Thyroid gland (tissue), 4 donors: ENCODE data around the gene CDYL.

Source experiments
- POLR2A ChIP-seq, 2 donors: fragments of 450-650 bp; IDR thresholded peaks; one replicate each; pipeline ENCODE4 v1.6.1; 2017; ENCODE audit warnings: antibody characterized with exemption in 2 of 2, mild to moderate bottlenecking in 2 of 2, moderate library complexity in 1 of 2
- TF ChIP-seq, protein P1 (sequence below), 6 experiments: fragments of 200-600 bp in 3 of 6; fragments of 450-650 bp in 3 of 6; sonication (generic) in 3 of 6; IDR thresholded peaks; one replicate each; pipeline ENCODE4 v1.5.1; 2016 to 2019; ENCODE audit warnings: antibody characterized with exemption in 6 of 6, mild to moderate bottlenecking in 2 of 6, inconsistent platforms in 1 of 6, moderate library complexity in 1 of 6

DNA sequence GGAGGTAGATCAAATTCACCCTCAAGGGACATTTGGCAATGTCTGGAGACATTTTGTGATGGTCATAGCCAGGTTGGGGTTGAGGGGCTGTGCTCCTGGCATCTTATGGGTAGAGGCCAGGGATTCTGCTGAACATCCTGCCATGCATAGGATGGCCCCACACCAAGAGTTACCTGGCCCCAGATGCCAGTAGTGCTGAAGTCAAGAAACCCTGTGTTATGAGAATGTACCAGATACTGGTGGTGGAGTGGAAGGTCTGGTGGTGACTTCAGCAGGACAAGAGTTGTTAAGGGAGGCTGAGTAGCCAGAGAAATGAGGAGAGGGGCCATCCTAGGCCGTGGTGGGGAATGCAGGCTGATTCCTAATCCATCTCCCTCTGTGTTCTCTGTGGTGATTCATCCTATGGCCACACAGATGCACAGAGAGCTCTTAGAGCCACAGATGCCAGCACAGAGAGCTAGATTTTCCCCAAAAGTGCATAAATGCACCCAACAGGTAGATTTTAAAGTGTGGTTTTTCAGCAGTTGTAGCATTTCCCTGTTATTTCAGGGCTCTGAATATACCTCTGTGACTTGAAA lies 43.6 kb downstream of the CDYL start:
- TF ChIP-seq, protein P1, sequence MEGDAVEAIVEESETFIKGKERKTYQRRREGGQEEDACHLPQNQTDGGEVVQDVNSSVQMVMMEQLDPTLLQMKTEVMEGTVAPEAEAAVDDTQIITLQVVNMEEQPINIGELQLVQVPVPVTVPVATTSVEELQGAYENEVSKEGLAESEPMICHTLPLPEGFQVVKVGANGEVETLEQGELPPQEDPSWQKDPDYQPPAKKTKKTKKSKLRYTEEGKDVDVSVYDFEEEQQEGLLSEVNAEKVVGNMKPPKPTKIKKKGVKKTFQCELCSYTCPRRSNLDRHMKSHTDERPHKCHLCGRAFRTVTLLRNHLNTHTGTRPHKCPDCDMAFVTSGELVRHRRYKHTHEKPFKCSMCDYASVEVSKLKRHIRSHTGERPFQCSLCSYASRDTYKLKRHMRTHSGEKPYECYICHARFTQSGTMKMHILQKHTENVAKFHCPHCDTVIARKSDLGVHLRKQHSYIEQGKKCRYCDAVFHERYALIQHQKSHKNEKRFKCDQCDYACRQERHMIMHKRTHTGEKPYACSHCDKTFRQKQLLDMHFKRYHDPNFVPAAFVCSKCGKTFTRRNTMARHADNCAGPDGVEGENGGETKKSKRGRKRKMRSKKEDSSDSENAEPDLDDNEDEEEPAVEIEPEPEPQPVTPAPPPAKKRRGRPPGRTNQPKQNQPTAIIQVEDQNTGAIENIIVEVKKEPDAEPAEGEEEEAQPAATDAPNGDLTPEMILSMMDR (IDR thresholded peaks at IDR 0.05) = no peak
- TF ChIP-seq POLR2A (IDR thresholded peaks at IDR 0.05) = no peak
